ENCODE measurements around the gene KIF2B. TPM values are rescaled to one million over a fixed set of nuclear protein-coding genes. Genes with fewer than 3 reads are reported as not detected.

KIF2B gene
- total RNA-seq, 2 experiments from 2014 or later, result not detected

- Mint-ChIP-seq H3K4me3 (no peak overlapping the region), H3K4me1 (ENCODE audit: low read depth) (no peaks in the 10 kb centered on the region), H3K36me3 (ENCODE audit: low read depth) (no peaks in the 10 kb centered on the region), H3K27ac (no peak overlapping the region), H3K9me3 (peaks cover 6% of the 10 kb centered on the region), H3K27me3 (no peaks in the 10 kb centered on the region)
- intact Hi-C loops (cut with micrococcal nuclease), result no loop called here
- DNase-seq, result no peak
- ChIA-PET POLR2A (no interaction called here), CTCF (no interaction called here)
- no peak for TF ChIP-seq CTCF (IDR thresholded peaks at IDR 0.05)
- ATAC-seq, result no peak
Observed at GRCh38 chr17:53794875-53795274, 27.9 kb upstream of the KIF2B start.

GRCh38 chr17:53796642-53797041 is 26.1 kb upstream of the KIF2B start:
- no peak overlapping the region for H3K4me3 Mint-ChIP-seq
- H3K27me3 Mint-ChIP-seq, result no peaks in the 10 kb centered on the region
- no peak overlapping the region for H3K27ac Mint-ChIP-seq
- no peak for TF ChIP-seq CTCF (IDR thresholded peaks at IDR 0.05)
- ChIA-PET POLR2A (no interaction called here), CTCF (no interaction called here)
- no peak for DNase-seq
- no peaks in the 10 kb centered on the region for H3K36me3 Mint-ChIP-seq (ENCODE audit: low read depth)
- no peaks in the 10 kb centered on the region for H3K4me1 Mint-ChIP-seq (ENCODE audit: low read depth)
- intact Hi-C loops (cut with micrococcal nuclease), result no loop called here
- no peak for ATAC-seq
- H3K9me3 Mint-ChIP-seq, result peaks cover 6% of the 10 kb centered on the region

DNA sequence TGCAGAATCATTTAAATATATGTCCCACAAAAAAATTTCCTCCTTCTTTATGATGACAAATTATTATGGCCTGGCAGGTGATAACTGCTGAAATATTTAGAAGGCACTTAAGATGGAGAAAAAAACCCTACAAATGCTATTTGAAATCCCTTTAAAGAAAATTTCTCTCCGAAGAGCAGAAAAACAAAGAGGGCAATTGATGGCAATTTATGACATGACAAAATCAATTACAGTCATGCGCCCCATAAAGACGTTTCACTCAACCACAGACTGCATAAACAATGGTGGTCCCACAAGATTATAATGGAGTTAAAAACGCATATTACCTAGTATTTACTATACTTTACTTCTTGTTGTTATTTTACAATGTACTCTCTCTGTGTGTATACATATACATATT is 25.2 kb upstream of the KIF2B start:
- no peak for TF ChIP-seq CTCF (IDR thresholded peaks at IDR 0.05)
- intact Hi-C loops (cut with micrococcal nuclease), result no loop called here
- H3K27me3 Mint-ChIP-seq, result no peaks in the 10 kb centered on the region
- no peak overlapping the region for H3K27ac Mint-ChIP-seq
- no peak for ATAC-seq
- peaks cover 6% of the 10 kb centered on the region for H3K9me3 Mint-ChIP-seq
- H3K36me3 Mint-ChIP-seq (ENCODE audit: low read depth), result no peaks in the 10 kb centered on the region
- no peaks in the 10 kb centered on the region for H3K4me1 Mint-ChIP-seq (ENCODE audit: low read depth)
- ChIA-PET POLR2A (no interaction called here), CTCF (no interaction called here)
- DNase-seq, result no peak
- H3K4me3 Mint-ChIP-seq, result no peak overlapping the region

DNA sequence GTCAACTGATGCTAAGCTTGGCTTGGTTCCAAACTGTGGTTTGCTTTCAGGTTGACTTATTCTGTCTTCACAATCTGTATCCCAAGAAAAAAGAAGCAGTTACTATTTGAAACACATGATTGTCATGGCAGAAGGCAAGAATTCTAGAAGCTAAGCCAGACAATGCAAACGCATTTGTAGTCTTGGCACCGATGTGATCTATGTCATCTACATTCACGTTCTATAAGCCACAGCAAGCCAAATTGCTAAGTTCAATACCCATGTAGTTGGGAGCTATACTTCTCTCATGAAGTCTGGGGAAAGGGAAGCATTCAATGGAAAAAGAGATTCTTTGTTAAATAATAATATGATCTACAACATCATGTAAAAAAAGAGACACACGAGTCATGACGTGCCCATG is 18.3 kb upstream of the KIF2B start:
- POLR2A ChIA-PET, result no interaction called here
- no peaks in the 10 kb centered on the region for H3K36me3 Mint-ChIP-seq (ENCODE audit: low read depth)
- DNase-seq (no peak), ATAC-seq (no peak)
- TF ChIP-seq CTCF (IDR thresholded peaks at IDR 0.05), result no peak
- no peak overlapping the region for H3K27ac Mint-ChIP-seq
- no peaks in the 10 kb centered on the region for H3K4me1 Mint-ChIP-seq (ENCODE audit: low read depth)
- peaks cover 3% of the 10 kb centered on the region for H3K9me3 Mint-ChIP-seq
- H3K4me3 Mint-ChIP-seq, result no peak overlapping the region
- CTCF ChIA-PET, result no interaction called here
- H3K27me3 Mint-ChIP-seq, result no peaks in the 10 kb centered on the region
- intact Hi-C loops (cut with micrococcal nuclease), result no loop called here

- Mint-ChIP-seq H3K4me1 (ENCODE audit: low read depth) (no peaks in the 10 kb centered on the region), H3K27me3 (no peaks in the 10 kb centered on the region), H3K4me3 (no peak overlapping the region), H3K36me3 (ENCODE audit: low read depth) (no peaks in the 10 kb centered on the region), H3K27ac (no peak overlapping the region), H3K9me3 (peaks cover 2% of the 10 kb centered on the region)
- CTCF ChIA-PET, result no interaction called here
- TF ChIP-seq CTCF (IDR thresholded peaks at IDR 0.05), result no peak
- ATAC-seq (no peak), DNase-seq (no peak)
- intact Hi-C loops (cut with micrococcal nuclease), result no loop called here
- POLR2A ChIA-PET, result no interaction called here
Observed at GRCh38 chr17:53806473-53806872, 16.3 kb upstream of the KIF2B start.
